ENCODE results near the gene SLC34A3. TPM values are rescaled to one million over a fixed set of nuclear protein-coding genes. Genes with fewer than 3 reads are reported as not detected.
A peak's percentile ranks its signal among the peaks of the same experiment; 100 is the strongest.

Gene SLC34A3
- total RNA-seq, 4 donors from 2014 or later = not detected

GRCh38 chr9:137198902-137199283 lies 31.8 kb upstream of the SLC34A3 start:
- WGBS, 2 donors (ENCODE audit: low coverage in 1 of 2) = 73% methylated on average over 3 of the region's 11 CpGs; no CpG with 5 or more reads in 1 of the 2 donors
- Histone ChIP-seq H3K4me1 (peaks cover 0 to 86% (median 32%) of the 10 kb centered on the region in 3 donors), H3K27ac (no peak overlapping the region), H3K9me3 (no peaks in the 10 kb centered on the region), H3K27me3 (no peaks in the 10 kb centered on the region), H3K4me3 (peak overlapping the region in 1 of 2 donors; percentile 68), H3K36me3 (no peaks in the 10 kb centered on the region)
- TF ChIP-seq CTCF (IDR thresholded peaks at IDR 0.05) = no peak
- no peak for TF ChIP-seq EP300 (IDR thresholded peaks at IDR 0.05)
- no peak for TF ChIP-seq POLR2AphosphoS5 (IDR thresholded peaks at IDR 0.05)
- TF ChIP-seq POLR2A (IDR thresholded peaks at IDR 0.05) = no peak
- ATAC-seq = no peak

- no peaks in the 10 kb centered on the region for H3K36me3 ChIP-seq
- no CpG with 5 or more reads among the region's 51 CpGs for WGBS, 2 donors (ENCODE audit: low coverage in 1 of 2)
- peak overlapping the region in 2 of 4 donors; percentile 70 to 85 for H3K27ac ChIP-seq
- H3K4me1 ChIP-seq = peaks cover 0 to 86% (median 39%) of the 10 kb centered on the region in 3 donors
- H3K9me3 ChIP-seq = no peaks in the 10 kb centered on the region
- peak overlapping the region; percentile 20 to 68 for H3K4me3 ChIP-seq
- no peaks in the 10 kb centered on the region for H3K27me3 ChIP-seq
- ATAC-seq = no peak
- TF ChIP-seq POLR2AphosphoS5 (IDR thresholded peaks at IDR 0.05) = no peak
- no peak for TF ChIP-seq CTCF (IDR thresholded peaks at IDR 0.05)
- no peak for TF ChIP-seq POLR2A (IDR thresholded peaks at IDR 0.05)
- no peak for TF ChIP-seq EP300 (IDR thresholded peaks at IDR 0.05)
Measured at GRCh38 chr9:137199411-137200121, 31.1 kb upstream of the SLC34A3 start.

GRCh38 chr9:137200311-137201204 lies 30.1 kb upstream of the SLC34A3 start, which contains the start of gene TPRN:
Gene TPRN, minus strand, starts transcription at chr9:137200741. Its CDS starts 30 bp downstream, at chr9:137200711.
- H3K36me3 ChIP-seq = no peaks in the 10 kb centered on the region

GRCh38 chr9:137201205-137201868 lies 29.4 kb upstream of the SLC34A3 start:
- Histone ChIP-seq H3K4me1 (peaks cover 1 to 81% (median 46%) of the 10 kb centered on the region in 3 donors), H3K27me3 (no peaks in the 10 kb centered on the region), H3K27ac (peak overlapping the region; percentile 51 to 85 (median 84)), H3K9me3 (no peaks in the 10 kb centered on the region), H3K4me3 (peak overlapping the region; percentile 38 to 68), H3K36me3 (no peaks in the 10 kb centered on the region)
- ATAC-seq = no peak
- no peak for TF ChIP-seq EP300 (IDR thresholded peaks at IDR 0.05)
- TF ChIP-seq POLR2AphosphoS5 (IDR thresholded peaks at IDR 0.05) = no peak
- TF ChIP-seq POLR2A (IDR thresholded peaks at IDR 0.05) = no peak
- TF ChIP-seq CTCF (IDR thresholded peaks at IDR 0.05) = no peak
- 17 to 67% methylated on average over 3 to 12 of the region's 23 CpGs for WGBS, 2 donors (ENCODE audit: low coverage in 1 of 2)

More at GRCh38 chr9:137200311-137201204, 30.1 kb upstream of the SLC34A3 start, which contains the start of gene TPRN:
- peaks cover 0 to 81% (median 42%) of the 10 kb centered on the region in 3 donors for H3K4me1 ChIP-seq
- WGBS, 2 donors (ENCODE audit: low coverage in 1 of 2) = no CpG with 5 or more reads among the region's 118 CpGs
- peak within 1 kb of the TSS; percentile 38 to 68 for H3K4me3 ChIP-seq
- H3K27me3 ChIP-seq = no peaks in the 10 kb centered on the region
- H3K27ac ChIP-seq = peak within 1 kb of the TSS; percentile 51 to 85 (median 84)
- TF ChIP-seq POLR2A (IDR thresholded peaks at IDR 0.05) (peak; percentile 76 to 90), CTCF (IDR thresholded peaks at IDR 0.05) (no peak), EP300 (IDR thresholded peaks at IDR 0.05) (no peak), POLR2AphosphoS5 (IDR thresholded peaks at IDR 0.05) (peak; percentile 62)
- peak; percentile 98 for ATAC-seq
- no peaks in the 10 kb centered on the region for H3K9me3 ChIP-seq
